K562 (cell line): ENCODE results near the gene ADAMTS14. TPM values are rescaled to one million over a fixed set of nuclear protein-coding genes. Genes with fewer than 3 reads are reported as not detected.

ENCODE experiments used
- BCOR ChIP-seq: fragments of 450-650 bp; IDR thresholded peaks from 2 replicates; pipeline ENCODE4 v1.6.1; 2016
- BRD4 ChIP-seq: fragments of 200-600 bp; sonication (generic); IDR thresholded peaks from 2 replicates; pipeline ENCODE4 v1.6.1; 2017; ENCODE audit warnings: inconsistent platforms
- CBX1 ChIP-seq: sonication (generic); IDR thresholded peaks from 2 replicates; pipeline ENCODE4 v1.6.1; 2016; ENCODE audit warnings: antibody characterized with exemption, low read depth, mild to moderate bottlenecking
- CREB1 ChIP-seq, 2 experiments: sonication (generic) in 1 of 2; formaldehyde crosslinking in 1 of 2; IDR thresholded peaks; 2 replicates each; pipeline versions ENCODE4 v1.6.1 to v1.8.0; 2012 to 2022; ENCODE audit warnings: inconsistent platforms in 1 of 2, mild to moderate bottlenecking in 1 of 2, missing genetic modification reagents in 1 of 2, moderate library complexity in 1 of 2
- CREBBP ChIP-seq: IDR thresholded peaks from one replicate; pipeline ENCODE4 v1.6.1; 2012; ENCODE audit warnings: low read depth, mild to moderate bottlenecking, control low read depth, inconsistent platforms, low read length
- FOS ChIP-seq: IDR thresholded peaks from 3 replicates; pipeline ENCODE4 v1.6.1; 2011; ENCODE audit not compliant: insufficient read length; ENCODE audit errors: extremely low read depth
- FOXJ3 ChIP-seq: sonication (generic); formaldehyde crosslinking; IDR thresholded peaks from 2 replicates; pipeline ENCODE4 v1.4.0; 2020; ENCODE audit warnings: mild to moderate bottlenecking, missing genetic modification reagents
- HEY1 ChIP-seq: fragments of 250-450 bp; sonication (Bioruptor Pico); IDR thresholded peaks from 2 replicates; pipeline ENCODE4 v1.5.0; 2020; ENCODE audit warnings: mild to moderate bottlenecking, moderate library complexity, borderline replicate concordance
- IFI16 ChIP-seq: fragments of 250-450 bp; sonication (Bioruptor Pico); IDR thresholded peaks from 2 replicates; pipeline ENCODE4 v2.1.2; 2022; ENCODE audit warnings: mild to moderate bottlenecking, inconsistent platforms
- KAT7 ChIP-seq: sonication (generic); formaldehyde crosslinking; IDR thresholded peaks from 2 replicates; pipeline ENCODE4 v1.8.0; 2022; ENCODE audit warnings: missing genetic modification reagents, mild to moderate bottlenecking, borderline replicate concordance
- KDM5B ChIP-seq: fragments of 200-600 bp; sonication (generic); IDR thresholded peaks from 2 replicates; pipeline ENCODE4 v1.6.1; 2012; ENCODE audit warnings: low read depth, mild to moderate bottlenecking, moderate library complexity, low read length, control low read depth, inconsistent platforms; ENCODE audit not compliant: insufficient replicate concordance
- NBN ChIP-seq: fragments of 450-650 bp; IDR thresholded peaks from 2 replicates; pipeline ENCODE4 v1.6.1; 2016; ENCODE audit warnings: low read depth, mild to moderate bottlenecking
- RUNX1 ChIP-seq: sonication (generic); IDR thresholded peaks from 2 replicates; pipeline ENCODE4 v1.6.1; 2016; ENCODE audit warnings: antibody characterized with exemption, low read depth
- SAFB ChIP-seq: fragments of 200-400 bp; formaldehyde crosslinking; IDR thresholded peaks from 2 replicates; pipeline ENCODE4 v1.6.1; 2017; ENCODE audit warnings: low read depth, low read length, borderline replicate concordance
- TAL1 ChIP-seq: fragments of 450-650 bp; IDR thresholded peaks from 2 replicates; pipeline ENCODE4 v1.6.1; 2016; ENCODE audit warnings: mild to moderate bottlenecking
- U2AF1 ChIP-seq: fragments of 200-400 bp; formaldehyde crosslinking; optimal IDR thresholded peaks from 2 replicates; pipeline ENCODE3; 2017; ENCODE audit warnings: mild to moderate bottlenecking, low read depth, low read length, moderate library complexity
- XRCC5 ChIP-seq: fragments of 200-400 bp; formaldehyde crosslinking; IDR thresholded peaks from 2 replicates; pipeline ENCODE4 v1.6.1; 2017; ENCODE audit warnings: low read depth, mild to moderate bottlenecking, low read length
- ZKSCAN1 ChIP-seq: fragments of 150-350 bp; IDR thresholded peaks from 2 replicates; pipeline ENCODE4 v1.6.1; 2016; ENCODE audit warnings: low read depth, low read length
- ZNF408 ChIP-seq: fragments of 250-450 bp; sonication (Bioruptor Pico); IDR thresholded peaks from 2 replicates; pipeline ENCODE4 v1.4.0; 2020; ENCODE audit warnings: low read depth, mild to moderate bottlenecking, moderate library complexity
- ZNF511 ChIP-seq: sonication (generic); formaldehyde crosslinking; IDR thresholded peaks from 2 replicates; pipeline ENCODE4 v1.8.0; 2022; ENCODE audit warnings: mild to moderate bottlenecking, missing genetic modification reagents
- ZNF583 ChIP-seq: fragments of 250-450 bp; sonication (Bioruptor Pico); IDR thresholded peaks from 2 replicates; pipeline ENCODE4 v1.4.0; 2020
- ZNF785 ChIP-seq: fragments of 250-450 bp; sonication (Bioruptor Pico); IDR thresholded peaks from 2 replicates; pipeline ENCODE4 v1.4.0; 2020; ENCODE audit warnings: mild to moderate bottlenecking
- ZSCAN32 ChIP-seq: fragments of 450-650 bp; formaldehyde crosslinking; IDR thresholded peaks from 2 replicates; pipeline ENCODE4 v1.4.0; 2020; ENCODE audit warnings: mild to moderate bottlenecking, moderate library complexity
- polyA plus RNA-seq, 8 experiments: library from polyadenylated mRNA; depleted of rRNA in 4 of 8; stranded (reverse) in 5 of 8; unstranded in 3 of 8; fragments of >200 nt; fragmentation: Nextera tagmentation in 2 of 8; fragmentation: Illumina TruSeq in 1 of 8; extraction: Ambion mirVana in 2 of 8; extraction: Trizol in 1 of 8; gene quantifications; 2 replicates each; pipeline versions ENCODE4 v1.2.1 to v1.2.3, GENCODE V29; 2011 to 2014; ENCODE audit warnings: inconsistent platforms in 1 of 8, missing spikeins in 1 of 8
- total RNA-seq, 7 experiments: library from RNA; depleted of rRNA in 6 of 7; stranded (reverse); fragments of >200 nt in 6 of 7; fragmentation: Illumina TruSeq in 2 of 7; extraction: Trizol in 2 of 7; gene quantifications; 2 replicates each; pipeline versions ENCODE4 v1.2.1 to v1.2.3, GENCODE V29; 2011 to 2021; ENCODE audit warnings: low replicate concordance in 1 of 7
- TF ChIP-seq, protein P1 (sequence below): fragments of 250-450 bp; sonication (Bioruptor Pico); IDR thresholded peaks from 2 replicates; pipeline ENCODE4 v1.9.0; 2021; ENCODE audit warnings: mild to moderate bottlenecking, inconsistent platforms
- TF ChIP-seq, protein P2 (sequence below): fragments of 250-450 bp; sonication (Bioruptor Pico); IDR thresholded peaks from 2 replicates; pipeline ENCODE4 v1.8.0; 2021; ENCODE audit warnings: moderate library complexity, mild to moderate bottlenecking, inconsistent platforms
- TF ChIP-seq, protein P3 (sequence below): IDR thresholded peaks from 2 replicates; pipeline ENCODE4 v1.6.1; 2011; ENCODE audit warnings: borderline replicate concordance, low read depth, mild to moderate bottlenecking, moderate library complexity, low read length; ENCODE audit not compliant: insufficient read depth, poor library complexity, severe bottlenecking

The ADAMTS14 gene
- total and polyA plus RNA-seq, 9 of the 15 experiments (the other 6 are each of a cell fraction or from before 2014, with no cell fraction given): 0.04 to 37.4 (median 15.9) TPM

GRCh38 chr10:70671619-70672164, 614 bp upstream of the ADAMTS14 start (continued):
- TF ChIP-seq, protein P1, sequence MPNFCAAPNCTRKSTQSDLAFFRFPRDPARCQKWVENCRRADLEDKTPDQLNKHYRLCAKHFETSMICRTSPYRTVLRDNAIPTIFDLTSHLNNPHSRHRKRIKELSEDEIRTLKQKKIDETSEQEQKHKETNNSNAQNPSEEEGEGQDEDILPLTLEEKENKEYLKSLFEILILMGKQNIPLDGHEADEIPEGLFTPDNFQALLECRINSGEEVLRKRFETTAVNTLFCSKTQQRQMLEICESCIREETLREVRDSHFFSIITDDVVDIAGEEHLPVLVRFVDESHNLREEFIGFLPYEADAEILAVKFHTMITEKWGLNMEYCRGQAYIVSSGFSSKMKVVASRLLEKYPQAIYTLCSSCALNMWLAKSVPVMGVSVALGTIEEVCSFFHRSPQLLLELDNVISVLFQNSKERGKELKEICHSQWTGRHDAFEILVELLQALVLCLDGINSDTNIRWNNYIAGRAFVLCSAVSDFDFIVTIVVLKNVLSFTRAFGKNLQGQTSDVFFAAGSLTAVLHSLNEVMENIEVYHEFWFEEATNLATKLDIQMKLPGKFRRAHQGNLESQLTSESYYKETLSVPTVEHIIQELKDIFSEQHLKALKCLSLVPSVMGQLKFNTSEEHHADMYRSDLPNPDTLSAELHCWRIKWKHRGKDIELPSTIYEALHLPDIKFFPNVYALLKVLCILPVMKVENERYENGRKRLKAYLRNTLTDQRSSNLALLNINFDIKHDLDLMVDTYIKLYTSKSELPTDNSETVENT: no peak
- TF ChIP-seq KDM5B (peak; percentile 45), ZSCAN32 (no peak), ZNF511 (peak; percentile 82; the same call in 1 of the 2 replicates), BCOR (peak; percentile 100), ZNF408 (CRISPR knock-in tag) (no peak), BRD4 (peak; percentile 38; the same call in 1 of the 2 replicates), U2AF1 (no peak), CBX1 (peak; percentile 99), KAT7 (CRISPR knock-in tag) (no peak), XRCC5 (no peak), ZNF583 (CRISPR knock-in tag) (peak; percentile 75), CREB1 (IDR thresholded peaks at IDR 0.05) (no peak), CREB1 (CRISPR knock-in tag; IDR thresholded peaks at IDR 0.05) (0 out of 2 replicates have a peak, but pooled peaks have one; percentile 42), FOXJ3 (CRISPR knock-in tag) (no peak), TAL1 (no peak; the same call in 1 of the 2 replicates), HEY1 (CRISPR knock-in tag) (no peak), NBN (peak; percentile 93; the same call in 1 of the 2 replicates), FOS (no peak), CREBBP (no peak), SAFB (no peak), ZNF785 (CRISPR knock-in tag) (no peak), IFI16 (no peak), RUNX1 (0 out of 2 replicates have a peak, but pooled peaks have one; percentile 19), ZKSCAN1 (peak; percentile 43; the same call in 1 of the 2 replicates)
- TF ChIP-seq, protein P2, sequence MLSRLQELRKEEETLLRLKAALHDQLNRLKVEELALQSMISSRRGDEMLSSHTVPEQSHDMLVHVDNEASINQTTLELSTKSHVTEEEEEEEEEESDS: no peak
- TF ChIP-seq, protein P3, sequence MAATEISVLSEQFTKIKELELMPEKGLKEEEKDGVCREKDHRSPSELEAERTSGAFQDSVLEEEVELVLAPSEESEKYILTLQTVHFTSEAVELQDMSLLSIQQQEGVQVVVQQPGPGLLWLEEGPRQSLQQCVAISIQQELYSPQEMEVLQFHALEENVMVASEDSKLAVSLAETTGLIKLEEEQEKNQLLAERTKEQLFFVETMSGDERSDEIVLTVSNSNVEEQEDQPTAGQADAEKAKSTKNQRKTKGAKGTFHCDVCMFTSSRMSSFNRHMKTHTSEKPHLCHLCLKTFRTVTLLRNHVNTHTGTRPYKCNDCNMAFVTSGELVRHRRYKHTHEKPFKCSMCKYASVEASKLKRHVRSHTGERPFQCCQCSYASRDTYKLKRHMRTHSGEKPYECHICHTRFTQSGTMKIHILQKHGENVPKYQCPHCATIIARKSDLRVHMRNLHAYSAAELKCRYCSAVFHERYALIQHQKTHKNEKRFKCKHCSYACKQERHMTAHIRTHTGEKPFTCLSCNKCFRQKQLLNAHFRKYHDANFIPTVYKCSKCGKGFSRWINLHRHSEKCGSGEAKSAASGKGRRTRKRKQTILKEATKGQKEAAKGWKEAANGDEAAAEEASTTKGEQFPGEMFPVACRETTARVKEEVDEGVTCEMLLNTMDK: no peak
